SJCRH30 (cell line): ENCODE results near the gene WNT5A. TPM values are rescaled to one million over a fixed set of nuclear protein-coding genes. Genes with fewer than 3 reads are reported as not detected.
A peak's percentile ranks its signal among the peaks of the same experiment; 100 is the strongest.

Experiments used
- DNase-seq, 2 experiments: peaks; one replicate each; pipeline ENCODE4 v3.0.0-alpha.2; 2015 to 2020
- H3K27ac ChIP-seq: fragments of 250-450 bp; sonication (Bioruptor Pico); 2 replicates; pipeline ENCODE4 v1.5.1; 2020; ENCODE audit warnings: mild to moderate bottlenecking, moderate library complexity
- H3K27me3 ChIP-seq: fragments of 250-450 bp; sonication (Bioruptor Pico); 2 replicates; pipeline ENCODE4 v1.5.1; 2020; ENCODE audit warnings: mild to moderate bottlenecking, moderate library complexity
- H3K36me3 ChIP-seq: fragments of 250-450 bp; sonication (Bioruptor Pico); 2 replicates; pipeline ENCODE4 v1.5.1; 2020; ENCODE audit warnings: mild to moderate bottlenecking, moderate library complexity
- H3K4me1 ChIP-seq: fragments of 250-450 bp; sonication (Bioruptor Pico); 2 replicates; pipeline ENCODE4 v1.5.1; 2020; ENCODE audit warnings: mild to moderate bottlenecking, moderate library complexity
- H3K4me3 ChIP-seq: fragments of 250-450 bp; sonication (Bioruptor Pico); 2 replicates; pipeline ENCODE4 v1.5.1; 2020; ENCODE audit warnings: mild to moderate bottlenecking, moderate library complexity
- H3K9me3 ChIP-seq: fragments of 250-450 bp; sonication (Bioruptor Pico); replicated peaks from 2 replicates; pipeline ENCODE4 v1.5.1; 2020; ENCODE audit warnings: mild to moderate bottlenecking, moderate library complexity
- total RNA-seq: library from RNA; depleted of rRNA; stranded (reverse); fragments of >200 nt; shearing (Covaris generic); gene quantifications from 2 replicates; pipeline ENCODE4 v1.2.3, GENCODE V29; 2014; rRNA removed

WNT5A gene
- total RNA-seq: 33.1 and 34.6 TPM in 2 replicates

GRCh38 chr3:55486857-55487380, at the start of gene WNT5A:
TSS of gene WNT5A (minus strand) at chr3:55487306. CDS start at chr3:55486985, 321 bp downstream.
- H3K36me3 ChIP-seq: peaks cover 18% of the 10 kb centered on the region
- DNase-seq: peak; percentile 73
- no peaks in the 10 kb centered on the region for H3K9me3 ChIP-seq
- H3K27ac ChIP-seq: peak within 1 kb of the TSS; percentile 78
- H3K4me1 ChIP-seq: peaks cover 20% of the 10 kb centered on the region
- H3K27me3 ChIP-seq: no peaks in the 10 kb centered on the region
- H3K4me3 ChIP-seq: peak within 1 kb of the TSS; percentile 89

GRCh38 chr3:55534876-55535275, 47.8 kb upstream of the WNT5A start:
- H3K27me3 ChIP-seq: no peaks in the 10 kb centered on the region
- no peaks in the 10 kb centered on the region for H3K4me1 ChIP-seq

GRCh38 chr3:55532806-55533205, 45.7 kb upstream of the WNT5A start:
- peaks cover 5% of the 10 kb centered on the region; the same call in 1 of the 2 replicates for H3K4me1 ChIP-seq
- H3K27me3 ChIP-seq: no peaks in the 10 kb centered on the region
- no peak overlapping the region for H3K4me3 ChIP-seq
- no peaks in the 10 kb centered on the region for H3K36me3 ChIP-seq
- no peak for DNase-seq
- H3K9me3 ChIP-seq: no peaks in the 10 kb centered on the region
- no peak overlapping the region for H3K27ac ChIP-seq

More at GRCh38 chr3:55534876-55535275, 47.8 kb upstream of the WNT5A start:
- Histone ChIP-seq H3K4me3 (no peak overlapping the region), H3K27ac (no peak overlapping the region), H3K9me3 (no peaks in the 10 kb centered on the region), H3K36me3 (no peaks in the 10 kb centered on the region)
- no peak for DNase-seq

- DNase-seq: no peak
- H3K4me3 ChIP-seq: no peak overlapping the region
- no peaks in the 10 kb centered on the region for H3K36me3 ChIP-seq
- H3K27ac ChIP-seq: no peak overlapping the region
- H3K9me3 ChIP-seq: no peaks in the 10 kb centered on the region
- peaks cover 5% of the 10 kb centered on the region; the same call in 1 of the 2 replicates for H3K4me1 ChIP-seq
- no peaks in the 10 kb centered on the region for H3K27me3 ChIP-seq
These were observed 44.2 kb upstream of the WNT5A start for GRCh38 chr3:55531321-55531720.

- H3K4me1 ChIP-seq: peaks cover 5% of the 10 kb centered on the region; the same call in 1 of the 2 replicates
- no peak overlapping the region for H3K27ac ChIP-seq
- no peaks in the 10 kb centered on the region for H3K27me3 ChIP-seq
- no peak for DNase-seq
- H3K9me3 ChIP-seq: no peaks in the 10 kb centered on the region
- H3K36me3 ChIP-seq: no peaks in the 10 kb centered on the region
- H3K4me3 ChIP-seq: no peak overlapping the region
These were observed 40.3 kb upstream of the WNT5A start for GRCh38 chr3:55527361-55527760.

GRCh38 chr3:55526332-55527030, 39.4 kb upstream of the WNT5A start:
- no peak for DNase-seq
- Histone ChIP-seq H3K36me3 (no peaks in the 10 kb centered on the region), H3K27me3 (no peaks in the 10 kb centered on the region), H3K9me3 (no peaks in the 10 kb centered on the region), H3K27ac (no peak overlapping the region), H3K4me1 (peaks cover 9% of the 10 kb centered on the region), H3K4me3 (no peak overlapping the region)

- no peaks in the 10 kb centered on the region for H3K9me3 ChIP-seq
- no peaks in the 10 kb centered on the region for H3K27me3 ChIP-seq
- H3K36me3 ChIP-seq: no peaks in the 10 kb centered on the region
- no peak overlapping the region for H3K4me3 ChIP-seq
- peaks cover 18% of the 10 kb centered on the region for H3K4me1 ChIP-seq
- DNase-seq: no peak
- H3K27ac ChIP-seq: no peak overlapping the region
These were observed 38.3 kb upstream of the WNT5A start for GRCh38 chr3:55525436-55525835.

GRCh38 chr3:55524565-55525244, 37.6 kb upstream of the WNT5A start:
- H3K27ac ChIP-seq: no peak overlapping the region
- H3K27me3 ChIP-seq: no peaks in the 10 kb centered on the region
- no peaks in the 10 kb centered on the region for H3K9me3 ChIP-seq
- H3K4me3 ChIP-seq: no peak overlapping the region
- no peak for DNase-seq
- H3K36me3 ChIP-seq: no peaks in the 10 kb centered on the region
- H3K4me1 ChIP-seq: peaks cover 18% of the 10 kb centered on the region

- no peak for DNase-seq
- Histone ChIP-seq H3K27ac (no peak overlapping the region), H3K9me3 (no peaks in the 10 kb centered on the region), H3K27me3 (no peaks in the 10 kb centered on the region), H3K4me1 (peaks cover 13% of the 10 kb centered on the region; the same call in 1 of the 2 replicates), H3K36me3 (no peaks in the 10 kb centered on the region), H3K4me3 (no peak overlapping the region)
These were observed 36.4 kb upstream of the WNT5A start for GRCh38 chr3:55523471-55523870.

- Histone ChIP-seq H3K27me3 (no peaks in the 10 kb centered on the region), H3K9me3 (no peaks in the 10 kb centered on the region), H3K4me1 (peaks cover 13% of the 10 kb centered on the region; the same call in 1 of the 2 replicates), H3K27ac (no peak overlapping the region), H3K4me3 (no peak overlapping the region), H3K36me3 (no peaks in the 10 kb centered on the region)
- DNase-seq: no peak
These were observed 34.8 kb upstream of the WNT5A start for GRCh38 chr3:55521738-55522421.

GRCh38 chr3:55521064-55521737, 34.1 kb upstream of the WNT5A start:
- peaks cover 13% of the 10 kb centered on the region; the same call in 1 of the 2 replicates for H3K4me1 ChIP-seq
- no peak overlapping the region for H3K27ac ChIP-seq
- H3K27me3 ChIP-seq: no peaks in the 10 kb centered on the region
- DNase-seq: peak; percentile 12 to 34
- no peak overlapping the region for H3K4me3 ChIP-seq
- H3K9me3 ChIP-seq: no peaks in the 10 kb centered on the region
- no peaks in the 10 kb centered on the region for H3K36me3 ChIP-seq

- peaks cover 13% of the 10 kb centered on the region; the same call in 1 of the 2 replicates for H3K4me1 ChIP-seq
- H3K27ac ChIP-seq: no peak overlapping the region
- no peaks in the 10 kb centered on the region for H3K9me3 ChIP-seq
- no peak for DNase-seq
- no peaks in the 10 kb centered on the region for H3K36me3 ChIP-seq
- no peaks in the 10 kb centered on the region for H3K27me3 ChIP-seq
- no peak overlapping the region for H3K4me3 ChIP-seq
These were observed 31.9 kb upstream of the WNT5A start for GRCh38 chr3:55519019-55519418.

GRCh38 chr3:55518451-55518850, 31.3 kb upstream of the WNT5A start:
- Histone ChIP-seq H3K27me3 (no peaks in the 10 kb centered on the region), H3K9me3 (no peaks in the 10 kb centered on the region), H3K4me1 (peaks cover 13% of the 10 kb centered on the region; the same call in 1 of the 2 replicates), H3K36me3 (no peaks in the 10 kb centered on the region), H3K4me3 (no peak overlapping the region), H3K27ac (no peak overlapping the region)
- DNase-seq: no peak

- H3K27ac ChIP-seq: no peak overlapping the region
- peaks cover 10% of the 10 kb centered on the region; the same call in 1 of the 2 replicates for H3K4me1 ChIP-seq
- no peaks in the 10 kb centered on the region for H3K27me3 ChIP-seq
- no peaks in the 10 kb centered on the region for H3K9me3 ChIP-seq
- no peak overlapping the region for H3K4me3 ChIP-seq
- no peak for DNase-seq
- H3K36me3 ChIP-seq: no peaks in the 10 kb centered on the region
These were observed 29.4 kb upstream of the WNT5A start for GRCh38 chr3:55516392-55517030.
